OCI-M2 (cell line): ENCODE measurements around the gene MAGEA12.
"Not testable (repeated sequence)": the region's sequence is repeated elsewhere in the genome, so short reads cannot be mapped to it uniquely, and the experiment has no call there.

Source experiments
- DNase-seq: peaks from one replicate; lab custom pipeline; 2025; ENCODE audit not compliant: unreplicated experiment; lab: John Stamatoyannopoulos, UW

MAGEA12 gene, protein sequence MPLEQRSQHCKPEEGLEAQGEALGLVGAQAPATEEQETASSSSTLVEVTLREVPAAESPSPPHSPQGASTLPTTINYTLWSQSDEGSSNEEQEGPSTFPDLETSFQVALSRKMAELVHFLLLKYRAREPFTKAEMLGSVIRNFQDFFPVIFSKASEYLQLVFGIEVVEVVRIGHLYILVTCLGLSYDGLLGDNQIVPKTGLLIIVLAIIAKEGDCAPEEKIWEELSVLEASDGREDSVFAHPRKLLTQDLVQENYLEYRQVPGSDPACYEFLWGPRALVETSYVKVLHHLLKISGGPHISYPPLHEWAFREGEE

DNA sequence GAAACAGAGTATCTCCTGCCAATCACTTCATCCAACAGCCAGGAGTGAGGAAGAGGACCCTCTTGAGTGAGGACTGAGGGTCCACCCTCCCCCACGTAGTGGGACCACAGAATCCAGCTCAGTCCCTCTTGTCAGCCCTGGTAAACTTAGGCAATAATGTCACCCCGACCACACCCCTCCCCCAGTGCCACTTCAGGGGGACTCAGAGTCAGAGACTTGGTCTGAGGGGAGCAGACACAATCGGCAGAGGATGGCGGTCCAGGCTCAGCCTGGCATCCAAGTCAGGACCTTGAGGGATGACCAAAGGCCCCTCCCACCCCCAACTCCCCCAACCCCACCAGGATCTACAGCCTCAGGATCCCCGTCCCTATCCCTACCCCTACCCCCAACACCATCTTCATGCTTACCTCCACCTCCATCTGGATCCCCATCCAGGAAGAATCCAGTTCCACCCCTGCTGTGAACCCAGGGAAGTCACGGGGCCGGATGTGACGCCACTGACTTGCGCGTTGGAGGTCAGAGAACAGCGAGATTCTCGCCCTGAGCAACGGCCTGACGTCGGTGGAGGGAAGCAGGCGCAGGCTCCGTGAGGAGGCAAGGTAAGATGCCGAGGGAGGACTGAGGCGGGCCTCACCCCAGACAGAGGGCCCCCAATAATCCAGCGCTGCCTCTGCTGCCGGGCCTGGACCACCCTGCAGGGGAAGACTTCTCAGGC lies at the start of gene MAGEA12, which contains the start of gene CSAG1:
MAGEA12 (plus strand) TSS at position 497 of the 715 bp plus-strand sequence. CDS start 2,405 bp downstream, outside the sequence.
CSAG1 (minus strand) TSS at position 461 of the 715 bp plus-strand sequence. CDS start 1,261 bp downstream, outside the sequence.
- no peak for DNase-seq

GRCh38 chrX:152697952-152698931 lies 35.3 kb upstream of the MAGEA12 start, which contains the start of gene MAGEA3:
TSS of gene MAGEA3 (plus strand) at chrX:152698794. CDS start at chrX:152700833, 2,039 bp downstream.
- DNase-seq: not testable (repeated sequence)

- not testable (repeated sequence) for DNase-seq
Observed at GRCh38 chrX:152700390-152700789, 33.2 kb upstream of the MAGEA12 start.

DNA sequence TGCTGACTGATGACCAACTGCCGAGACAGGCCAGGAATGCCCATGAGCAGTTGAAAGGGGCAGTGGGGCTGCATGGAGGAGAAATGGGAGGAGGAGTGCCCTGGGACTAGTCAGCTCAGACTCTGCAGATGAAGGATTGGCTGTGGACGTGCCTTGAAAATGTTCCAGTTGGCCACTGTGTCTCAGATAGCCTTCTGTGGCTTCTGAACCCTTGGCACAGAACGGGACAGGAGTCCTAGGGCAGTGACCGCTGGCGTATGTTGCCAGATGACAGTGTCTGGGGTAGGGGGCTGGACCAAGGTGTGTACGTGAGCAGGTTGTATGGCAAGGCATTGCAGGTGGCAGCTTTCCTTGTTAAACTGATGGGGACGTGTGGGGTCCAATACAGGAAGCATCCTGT lies 27.1 kb upstream of the MAGEA12 start:
- not testable (repeated sequence) for DNase-seq

DNA sequence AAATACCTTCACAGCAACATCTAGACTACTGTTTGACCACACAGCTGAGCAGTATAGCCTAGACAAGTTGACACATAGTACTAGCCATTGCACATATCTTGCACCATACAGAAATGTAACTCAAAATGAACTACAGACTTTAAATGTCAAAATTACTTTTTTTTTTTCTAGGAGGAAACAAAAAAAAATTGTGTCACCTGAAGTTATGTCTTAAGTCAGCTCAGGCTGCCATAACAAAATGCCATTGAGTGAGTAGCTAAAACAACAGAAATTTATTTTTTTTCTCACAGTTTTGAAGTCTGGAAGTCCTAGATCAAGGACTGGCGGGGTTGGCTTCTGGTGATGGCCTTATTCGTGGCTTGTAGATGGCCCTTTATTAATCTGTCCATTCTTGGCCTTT lies 24.4 kb upstream of the MAGEA12 start, which contains the start of gene CSAG2:
CSAG2 (minus strand) TSS at position 101 of the 400 bp plus-strand sequence. CDS start 161 bp downstream, outside the sequence.
- not testable (repeated sequence) for DNase-seq

GRCh38 chrX:152713195-152713594 lies 20.4 kb upstream of the MAGEA12 start:
- not testable (repeated sequence) for DNase-seq

- DNase-seq: not testable (repeated sequence)
Observed at GRCh38 chrX:152713815-152714787, 19.5 kb upstream of the MAGEA12 start, which contains the start of gene MAGEA2B. TSS of gene MAGEA2B (plus strand) at chrX:152714628. CDS start at chrX:152717107, 2,479 bp downstream.

GRCh38 chrX:152725409-152725808 lies 8.1 kb upstream of the MAGEA12 start:
- no peak for DNase-seq

GRCh38 chrX:152734143-152734858 lies 744 bp downstream of the MAGEA12 start:
- not testable (repeated sequence) for DNase-seq

- DNase-seq: no peak
Observed at GRCh38 chrX:152735101-152735500, 1.5 kb downstream of the MAGEA12 start.

DNA sequence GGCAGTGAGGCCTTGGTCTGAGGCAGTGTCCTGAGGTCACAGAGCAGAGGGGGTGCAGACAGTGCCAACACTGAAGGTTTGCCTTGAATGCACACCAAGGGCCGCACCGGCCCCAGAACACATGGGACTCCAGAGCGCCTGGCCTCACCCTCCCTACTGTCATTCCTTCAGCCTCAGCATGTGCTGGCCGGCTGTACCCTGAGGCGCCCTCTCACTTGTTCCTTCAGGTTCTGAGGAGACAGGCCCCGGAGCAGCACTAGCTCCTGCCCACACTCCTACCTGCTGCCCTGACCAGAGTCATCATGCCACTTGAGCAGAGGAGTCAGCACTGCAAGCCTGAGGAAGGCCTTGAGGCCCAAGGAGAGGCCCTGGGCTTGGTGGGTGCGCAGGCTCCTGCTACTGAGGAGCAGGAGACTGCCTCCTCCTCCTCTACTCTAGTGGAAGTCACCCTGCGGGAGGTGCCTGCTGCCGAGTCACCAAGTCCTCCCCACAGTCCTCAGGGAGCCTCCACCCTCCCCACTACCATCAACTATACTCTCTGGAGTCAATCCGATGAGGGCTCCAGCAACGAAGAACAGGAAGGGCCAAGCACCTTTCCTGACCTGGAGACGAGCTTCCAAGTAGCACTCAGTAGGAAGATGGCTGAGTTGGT lies 2.4 kb downstream of the MAGEA12 start:
- DNase-seq: no peak

GRCh38 chrX:152736528-152736927 lies 3.0 kb downstream of the MAGEA12 start:
- DNase-seq: not testable (repeated sequence)

GRCh38 chrX:152738560-152738959 lies 5.0 kb downstream of the MAGEA12 start:
- DNase-seq: no peak

DNA sequence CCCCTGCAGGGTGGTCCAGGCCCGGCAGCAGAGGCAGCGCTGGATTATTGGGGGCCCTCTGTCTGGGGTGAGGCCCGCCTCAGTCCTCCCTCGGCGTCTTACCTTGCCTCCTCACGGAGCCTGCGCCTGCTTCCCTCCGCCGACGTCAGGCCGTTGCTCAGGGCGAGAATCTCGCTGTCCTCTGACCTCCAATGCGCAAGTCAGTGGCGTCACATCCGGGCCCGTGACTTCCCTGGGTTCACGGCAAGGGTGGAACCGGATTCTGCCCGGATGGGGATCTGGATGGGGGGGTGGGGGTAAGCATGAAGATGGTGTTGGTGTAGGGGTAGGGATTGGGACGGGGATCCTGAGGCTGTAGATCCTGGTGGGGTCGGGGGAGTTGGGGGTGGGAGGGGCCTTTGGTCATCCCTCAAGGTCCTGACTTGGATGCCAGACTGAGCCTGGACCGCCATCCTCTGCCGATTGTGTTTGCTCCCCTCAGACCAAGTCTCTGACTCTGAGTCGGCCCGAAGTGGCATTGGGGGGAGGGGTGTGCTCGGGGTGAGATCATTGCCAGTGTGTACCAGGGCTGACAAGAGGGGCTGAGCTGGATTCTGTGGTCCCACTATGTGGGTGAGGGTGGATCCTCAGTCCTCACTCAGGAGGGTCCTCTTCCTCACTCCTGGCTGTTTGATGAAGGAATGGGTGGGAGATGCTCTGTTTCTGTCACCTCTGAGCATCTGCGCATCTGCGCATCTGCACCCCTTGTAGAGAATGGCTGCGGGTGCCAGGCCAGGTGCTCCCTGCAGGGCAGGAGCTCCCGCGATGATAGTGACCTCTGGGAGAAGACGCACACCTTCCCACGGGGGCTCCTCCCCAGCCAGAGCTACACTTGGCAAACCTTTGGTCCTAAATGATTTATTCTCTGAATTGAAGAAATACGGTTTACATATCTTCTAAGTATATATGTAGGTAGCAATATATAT lies 20.4 kb downstream of the MAGEA12 start, which contains the start of gene MAGEA2:
MAGEA2 (minus strand) TSS at position 157 of the 965 bp plus-strand sequence. CDS start 2,479 bp downstream, outside the sequence.
- not testable (repeated sequence) for DNase-seq

GRCh38 chrX:152754871-152755270 lies 21.3 kb downstream of the MAGEA12 start:
- not testable (repeated sequence) for DNase-seq

DNA sequence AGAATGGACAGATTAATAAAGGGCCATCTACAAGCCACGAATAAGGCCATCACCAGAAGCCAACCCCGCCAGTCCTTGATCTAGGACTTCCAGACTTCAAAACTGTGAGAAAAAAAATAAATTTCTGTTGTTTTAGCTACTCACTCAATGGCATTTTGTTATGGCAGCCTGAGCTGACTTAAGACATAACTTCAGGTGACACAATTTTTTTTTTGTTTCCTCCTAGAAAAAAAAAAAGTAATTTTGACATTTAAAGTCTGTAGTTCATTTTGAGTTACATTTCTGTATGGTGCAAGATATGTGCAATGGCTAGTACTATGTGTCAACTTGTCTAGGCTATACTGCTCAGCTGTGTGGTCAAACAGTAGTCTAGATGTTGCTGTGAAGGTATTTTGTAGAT lies 25.4 kb downstream of the MAGEA12 start, which contains the start of gene CSAG3:
CSAG3 (plus strand) TSS at position 301 of the 400 bp plus-strand sequence.
- not testable (repeated sequence) for DNase-seq

- DNase-seq: not testable (repeated sequence)
Observed at GRCh38 chrX:152759544-152759943, 26.0 kb downstream of the MAGEA12 start.
